Stimulated activated CD8-positive, alpha-beta memory T cell treated with anti-CD3 and anti-CD28 coated beads, Interleukin-12 subunit alpha, Interleukin-12 subunit beta, amount 100 ng/mL, for 1 hour (primary cell): ENCODE data around the gene RPRD1B.
"Not testable (repeated sequence)": the region's sequence is repeated elsewhere in the genome, so short reads cannot be mapped to it uniquely, and the experiment has no call there.

Experiments
- DNase-seq: peaks from one replicate; pipeline ENCODE4 v3.0.0-alpha.2; 2020; ENCODE audit warnings: low read depth

Gene RPRD1B

GRCh38 chr20:38073307-38074071 lies 39.9 kb downstream of the RPRD1B start:
- DNase-seq = no peak

GRCh38 chr20:38075161-38075998 lies 41.8 kb downstream of the RPRD1B start:
- no peak for DNase-seq

- DNase-seq = no peak
Measured at GRCh38 chr20:38076548-38076947, 43.0 kb downstream of the RPRD1B start.

- no peak for DNase-seq
Measured at GRCh38 chr20:38078084-38078483, 44.5 kb downstream of the RPRD1B start.

GRCh38 chr20:38079353-38079752 lies 45.8 kb downstream of the RPRD1B start:
- no peak for DNase-seq

GRCh38 chr20:38081575-38081974 lies 48.0 kb downstream of the RPRD1B start:
- no peak for DNase-seq

- no peak for DNase-seq
Measured at GRCh38 chr20:38082894-38083293, 49.3 kb downstream of the RPRD1B start.

- no peak for DNase-seq
Measured at GRCh38 chr20:38083338-38084048, 49.9 kb downstream of the RPRD1B start.

GRCh38 chr20:38084425-38084951 lies 50.9 kb downstream of the RPRD1B start:
- no peak for DNase-seq

- no peak for DNase-seq
Measured at GRCh38 chr20:38085026-38085425, 51.5 kb downstream of the RPRD1B start.

- no peak for DNase-seq
Measured at GRCh38 chr20:38089500-38089899, 56.0 kb downstream of the RPRD1B start.

GRCh38 chr20:38090061-38090460 lies 56.5 kb downstream of the RPRD1B start:
- DNase-seq = no peak

- no peak for DNase-seq
Measured at GRCh38 chr20:38091441-38092216, 58.1 kb downstream of the RPRD1B start.

GRCh38 chr20:38092260-38092857 lies 58.8 kb downstream of the RPRD1B start:
- DNase-seq = no peak

GRCh38 chr20:38092915-38093314 lies 59.4 kb downstream of the RPRD1B start:
- no peak for DNase-seq

- DNase-seq = no peak
Measured at GRCh38 chr20:38093641-38094077, 60.1 kb downstream of the RPRD1B start.

- peak; percentile 15 for DNase-seq
Measured at GRCh38 chr20:38094373-38094891, 60.9 kb downstream of the RPRD1B start.

- DNase-seq = no peak
Measured at GRCh38 chr20:38095017-38095686, 61.6 kb downstream of the RPRD1B start.

- no peak for DNase-seq
Measured at GRCh38 chr20:38098952-38099351, 65.4 kb downstream of the RPRD1B start.

GRCh38 chr20:38102206-38102605 lies 68.7 kb downstream of the RPRD1B start:
- not testable (repeated sequence) for DNase-seq
